SK-N-MC (cell line): ENCODE measurements around the gene RHPN2.
"Not testable (repeated sequence)": the region's sequence is repeated elsewhere in the genome, so short reads cannot be mapped to it uniquely, and the experiment has no call there.

ENCODE experiments used
- DNase-seq: peaks from one replicate; pipeline ENCODE4 v3.0.0-alpha.2; 2011; ENCODE audit warnings: low read depth, low spot score
- H3K27ac ChIP-seq: fragments of 200-600 bp; sonication (generic); 2 replicates; pipeline ENCODE4 v1.5.1; 2016; ENCODE audit warnings: mixed run types
- H3K36me3 ChIP-seq: fragments of 200-600 bp; sonication (generic); 2 replicates; pipeline ENCODE4 v1.6.1; 2017; ENCODE audit warnings: antibody characterized with exemption, low read length, mixed read lengths; ENCODE audit not compliant: insufficient read depth
- H3K4me3 ChIP-seq: fragments of 200-600 bp; sonication (generic); 2 replicates; pipeline ENCODE4 v1.5.1; 2016
- H3K9ac ChIP-seq: fragments of 200-600 bp; sonication (generic); 2 replicates; pipeline ENCODE4 v1.8.0; 2017; ENCODE audit warnings: mixed run types, mixed read lengths; ENCODE audit not compliant: insufficient read length
- H3K9me3 ChIP-seq: fragments of 200-600 bp; sonication (generic); 2 replicates; pipeline ENCODE4 v1.6.1; 2017; ENCODE audit warnings: low read depth, mild to moderate bottlenecking, antibody characterized with exemption, low read length, moderate library complexity, mixed read lengths
- EZH2 ChIP-seq: fragments of 200-600 bp; sonication (generic); IDR thresholded peaks from one replicate; pipeline ENCODE4 v1.6.1; 2017; ENCODE audit warnings: antibody characterized with exemption
- FOXP2 ChIP-seq: optimal IDR thresholded peaks from 2 replicates; pipeline ENCODE3; 2011; ENCODE audit warnings: mild to moderate bottlenecking, moderate library complexity; ENCODE audit not compliant: insufficient read depth; ENCODE audit errors: extremely low read length, control extremely low read depth
- POLR2AphosphoS5 ChIP-seq: IDR thresholded peaks from 2 replicates; pipeline ENCODE4 v1.6.1; 2012; ENCODE audit warnings: mild to moderate bottlenecking, low read depth, low read length, borderline replicate concordance

Gene RHPN2

DNA sequence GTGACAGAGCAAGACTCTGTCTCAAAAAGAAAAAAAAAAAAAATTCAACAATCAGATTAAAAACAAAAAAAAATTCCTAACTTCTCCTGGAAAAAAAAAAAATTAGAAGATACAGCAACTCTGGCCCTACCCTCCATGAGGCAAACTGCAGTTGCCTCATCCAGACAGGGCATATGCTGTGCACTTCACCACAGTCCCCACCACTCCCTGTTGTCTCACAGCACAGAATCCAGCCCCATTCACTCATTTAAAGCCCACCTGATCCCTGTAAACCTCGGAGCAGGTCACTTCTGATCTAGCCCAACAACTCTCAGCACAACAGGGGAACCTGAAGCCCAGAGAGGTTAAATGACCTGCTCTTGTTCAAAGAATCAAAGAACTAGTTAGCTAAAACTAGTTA is 24.9 kb downstream of the RHPN2 start:
- H3K9ac ChIP-seq: no peak overlapping the region
- TF ChIP-seq POLR2AphosphoS5 (no peak), FOXP2 (no peak), EZH2 (no peak)

DNA sequence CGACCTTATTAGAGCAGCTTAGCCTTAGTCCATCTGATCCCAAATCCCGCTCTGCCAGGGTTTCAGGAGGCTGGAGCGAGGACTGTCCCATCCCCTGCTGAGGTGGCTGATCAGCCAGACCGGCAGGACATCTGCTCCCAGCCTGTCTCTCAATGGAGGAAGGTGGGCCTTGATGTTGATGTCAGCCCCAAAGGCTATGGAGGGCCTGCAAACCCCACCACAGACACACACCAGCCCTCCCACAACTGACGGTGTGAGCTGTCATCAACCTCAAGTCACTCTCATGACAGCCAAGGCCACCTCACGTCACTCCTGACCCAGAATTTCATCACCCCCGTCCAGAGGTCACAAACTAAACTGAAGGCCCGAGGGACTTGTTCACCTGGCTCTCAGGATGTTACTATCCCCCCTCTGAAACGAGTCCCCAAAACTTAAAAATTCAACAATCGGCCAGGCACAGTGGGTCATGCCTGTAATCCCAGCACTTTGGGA is 25.5 kb downstream of the RHPN2 start:
- Histone ChIP-seq H3K36me3 (peaks cover 7% of the 10 kb centered on the region; the same call in 1 of the 2 replicates), H3K9me3 (no peaks in the 10 kb centered on the region), H3K27ac (no peak overlapping the region), H3K4me3 (no peak overlapping the region), H3K9ac (no peak overlapping the region)
- no peak for DNase-seq
- TF ChIP-seq POLR2AphosphoS5 (no peak), EZH2 (no peak), FOXP2 (no peak)

More for the DNA sequence above, 24.9 kb downstream of the RHPN2 start:
- peaks cover 7% of the 10 kb centered on the region; the same call in 1 of the 2 replicates for H3K36me3 ChIP-seq
- H3K27ac ChIP-seq: no peak overlapping the region
- DNase-seq: no peak
- H3K4me3 ChIP-seq: no peak overlapping the region
- H3K9me3 ChIP-seq: no peaks in the 10 kb centered on the region

DNA sequence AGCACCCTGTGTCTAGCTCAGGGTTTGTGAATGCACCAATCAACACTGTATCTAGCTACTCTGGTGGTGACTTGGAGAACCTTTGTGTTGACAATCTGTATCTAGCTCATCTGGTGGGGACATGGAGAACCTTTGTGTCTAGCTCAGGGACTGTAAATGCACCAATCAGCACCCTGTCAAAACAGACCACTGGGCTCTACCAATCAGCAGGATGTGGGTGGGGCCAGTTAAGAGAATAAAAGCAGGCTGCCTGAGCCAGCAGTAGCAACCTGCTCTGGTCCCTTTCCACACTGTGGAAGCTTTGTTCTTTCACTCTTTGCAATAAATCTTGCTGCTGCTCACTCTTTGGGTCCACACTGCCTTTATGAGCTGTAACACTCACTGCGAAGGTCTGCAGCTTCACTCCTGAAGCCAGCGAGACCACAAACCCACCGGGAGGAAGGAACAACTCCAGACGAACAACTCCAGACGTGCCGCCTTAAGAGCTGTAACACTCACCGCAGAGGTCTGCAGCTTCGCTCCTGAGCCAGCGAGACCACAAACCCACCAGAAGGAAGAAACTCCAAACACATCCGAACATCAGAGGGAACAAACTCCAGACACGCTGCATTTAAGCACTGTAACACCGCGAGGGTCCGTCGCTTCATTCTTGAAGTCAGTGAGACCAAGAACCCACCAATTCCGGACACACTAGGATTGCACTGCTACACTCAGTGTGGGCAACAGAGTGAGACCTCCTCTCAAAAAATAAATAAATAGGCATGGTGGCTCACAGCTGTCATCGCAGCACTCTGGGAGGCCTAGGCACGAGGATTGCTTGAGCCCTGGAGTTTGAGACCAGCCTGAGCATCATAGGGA is 27.3 kb downstream of the RHPN2 start:
- peak overlapping the region; percentile 36; the same call in 1 of the 2 replicates for H3K27ac ChIP-seq
- not testable (repeated sequence) for H3K4me3 ChIP-seq, H3K9me3 ChIP-seq, DNase-seq, H3K36me3 ChIP-seq, H3K9ac ChIP-seq

DNA sequence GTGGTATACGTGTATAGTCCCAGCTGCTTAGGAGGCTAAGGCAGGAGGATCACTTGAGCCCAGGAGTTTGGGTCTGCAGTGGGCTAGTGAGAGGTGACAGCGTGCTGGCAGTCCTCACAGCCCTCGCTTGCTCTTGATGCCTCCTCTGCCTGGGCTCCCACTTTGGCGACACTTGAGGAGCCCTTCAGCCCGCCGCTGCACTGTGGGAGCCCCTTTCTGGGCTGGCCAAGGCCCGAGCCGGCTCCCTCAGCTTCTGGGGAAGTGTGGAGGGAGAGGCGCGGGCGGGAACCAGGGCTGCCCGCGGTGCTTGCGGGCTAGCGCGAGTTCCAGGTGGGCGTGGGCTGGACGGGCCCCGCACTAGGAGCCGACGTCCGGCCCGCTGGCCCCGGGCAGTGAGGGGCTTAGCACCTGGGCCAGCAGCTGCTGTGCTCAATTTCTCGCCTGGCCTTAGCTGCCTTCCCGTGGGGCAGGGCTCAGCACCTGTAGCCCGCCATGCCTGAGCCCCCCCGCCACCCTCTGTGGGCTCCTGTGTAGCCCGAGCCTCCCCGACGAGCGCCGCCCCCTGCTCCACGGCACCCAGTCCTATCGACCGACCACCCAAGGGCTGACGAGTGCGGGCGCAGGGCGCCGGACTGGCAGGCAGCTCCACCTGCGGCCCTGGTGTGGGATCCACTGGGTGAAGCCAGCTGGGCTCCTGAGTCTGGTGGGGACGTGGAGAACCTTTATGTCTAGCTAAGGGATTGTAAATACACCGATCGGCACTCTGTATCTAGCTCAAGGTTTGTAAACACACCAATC is 28.1 kb downstream of the RHPN2 start:
- not testable (repeated sequence) for H3K4me3 ChIP-seq, H3K9me3 ChIP-seq, H3K9ac ChIP-seq, H3K27ac ChIP-seq, H3K36me3 ChIP-seq, DNase-seq

DNA sequence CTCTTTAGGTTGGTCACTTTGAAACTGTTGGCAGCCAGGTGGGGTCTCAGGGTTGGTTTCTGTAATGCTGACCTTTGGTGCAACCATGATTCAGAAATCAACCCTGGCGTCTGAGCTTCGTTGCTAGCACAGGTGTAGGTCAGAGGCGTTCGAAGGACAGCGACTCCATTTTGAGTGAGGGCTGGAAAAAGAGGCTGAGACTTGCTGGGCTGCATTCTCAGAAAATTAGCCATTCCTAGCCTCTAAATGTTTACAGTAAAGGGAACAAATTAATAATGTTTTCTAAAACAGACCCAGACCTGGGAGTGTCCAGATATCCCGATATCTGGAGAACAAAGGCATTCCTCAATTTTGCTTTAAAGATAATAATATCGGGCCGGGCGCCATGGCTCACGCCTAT is 29.2 kb downstream of the RHPN2 start:
- no peak for TF ChIP-seq EZH2
- no peak for TF ChIP-seq FOXP2
- no peak for TF ChIP-seq POLR2AphosphoS5

DNA sequence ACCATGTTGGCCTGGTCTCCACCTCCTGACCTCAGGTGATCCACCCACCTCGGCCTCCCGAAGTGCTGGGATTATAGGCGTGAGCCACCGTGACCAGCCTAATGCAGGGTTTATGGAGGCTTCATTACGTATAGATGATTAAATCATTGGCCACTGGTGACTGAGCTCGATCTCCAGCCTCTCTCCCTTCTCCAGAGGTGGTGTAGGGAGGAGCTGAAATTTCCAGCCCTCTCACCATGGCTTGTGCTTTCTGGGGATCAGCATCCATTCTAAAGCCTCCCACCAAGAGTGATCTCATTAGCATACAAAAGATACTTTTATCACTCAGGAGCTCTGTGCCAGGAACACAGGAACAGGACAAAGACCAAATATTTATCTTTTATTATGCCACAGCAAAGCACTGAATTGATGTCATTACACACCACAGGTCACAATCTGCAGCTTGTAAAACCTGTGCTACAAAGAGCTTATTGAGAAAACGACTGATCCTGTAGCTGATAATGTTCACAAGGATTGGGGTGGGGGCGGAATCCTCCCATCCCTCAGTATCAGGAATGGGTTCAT is 32.4 kb downstream of the RHPN2 start:
- DNase-seq: no peak
- no peaks in the 10 kb centered on the region for H3K9me3 ChIP-seq
- H3K27ac ChIP-seq: no peak overlapping the region
- peaks cover 9% of the 10 kb centered on the region; the same call in 1 of the 2 replicates for H3K36me3 ChIP-seq
- H3K4me3 ChIP-seq: no peak overlapping the region
- no peak overlapping the region for H3K9ac ChIP-seq
- TF ChIP-seq EZH2 (no peak), POLR2AphosphoS5 (no peak), FOXP2 (no peak)

More for the DNA sequence above, 29.2 kb downstream of the RHPN2 start:
- Histone ChIP-seq H3K36me3 (peaks cover 4% of the 10 kb centered on the region; the same call in 1 of the 2 replicates), H3K4me3 (no peak overlapping the region), H3K9me3 (no peaks in the 10 kb centered on the region), H3K9ac (no peak overlapping the region), H3K27ac (no peak overlapping the region)
- DNase-seq: no peak

DNA sequence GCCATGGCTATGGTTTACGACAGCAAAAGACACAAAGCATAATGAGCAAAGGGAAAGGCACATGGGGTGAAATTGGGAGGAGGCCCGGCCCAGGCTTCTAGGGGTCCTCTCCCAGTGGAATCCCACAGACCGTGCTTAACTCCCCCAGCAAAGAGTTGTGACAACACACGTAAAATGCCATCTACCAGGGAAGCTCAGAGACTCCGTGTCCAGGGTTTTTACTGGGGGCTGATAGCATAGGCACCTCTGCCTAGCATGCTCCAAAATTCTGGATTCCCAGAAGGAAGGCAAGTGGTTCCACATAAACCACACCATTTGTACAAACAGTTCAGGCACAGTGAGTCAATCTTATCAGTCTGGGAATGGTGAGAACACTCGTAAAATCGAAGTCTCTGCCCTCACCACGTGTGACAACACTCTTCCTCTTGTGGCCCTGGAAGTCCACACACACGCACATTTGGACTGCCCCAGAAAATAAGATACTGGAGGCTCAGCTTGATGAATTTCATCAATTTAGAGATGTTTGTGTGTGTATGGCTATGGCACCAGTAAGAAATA is 34.9 kb downstream of the RHPN2 start:
- no peak overlapping the region for H3K9ac ChIP-seq
- no peak overlapping the region for H3K27ac ChIP-seq

DNA sequence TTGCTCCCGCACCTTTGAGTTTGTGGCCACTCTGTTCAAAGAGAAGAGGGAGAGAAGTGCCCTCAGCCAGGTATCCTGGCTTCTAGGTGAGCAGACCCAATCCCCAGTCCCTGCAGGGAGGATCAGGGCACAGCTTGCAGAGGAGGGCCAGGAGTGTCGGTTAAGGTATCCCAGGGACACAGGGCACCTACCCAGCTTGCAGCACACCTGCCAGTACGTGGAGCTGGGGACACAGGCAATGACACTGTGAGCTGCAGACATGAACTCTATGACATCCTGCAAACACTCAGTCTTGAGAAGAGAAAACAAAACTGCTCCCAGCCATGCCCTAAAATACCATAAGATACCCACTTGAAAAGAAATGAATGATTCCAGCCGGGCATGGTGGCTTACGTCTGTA is 38.1 kb downstream of the RHPN2 start:
- H3K9me3 ChIP-seq, H3K36me3 ChIP-seq, DNase-seq, H3K4me3 ChIP-seq, H3K27ac ChIP-seq, H3K9ac ChIP-seq: not testable (repeated sequence)

More for the DNA sequence above, 34.9 kb downstream of the RHPN2 start:
- TF ChIP-seq FOXP2 (no peak), POLR2AphosphoS5 (no peak), EZH2 (no peak)
- Histone ChIP-seq H3K36me3 (peaks cover 9% of the 10 kb centered on the region; the same call in 1 of the 2 replicates), H3K4me3 (no peak overlapping the region), H3K9me3 (no peaks in the 10 kb centered on the region)
- no peak for DNase-seq

DNA sequence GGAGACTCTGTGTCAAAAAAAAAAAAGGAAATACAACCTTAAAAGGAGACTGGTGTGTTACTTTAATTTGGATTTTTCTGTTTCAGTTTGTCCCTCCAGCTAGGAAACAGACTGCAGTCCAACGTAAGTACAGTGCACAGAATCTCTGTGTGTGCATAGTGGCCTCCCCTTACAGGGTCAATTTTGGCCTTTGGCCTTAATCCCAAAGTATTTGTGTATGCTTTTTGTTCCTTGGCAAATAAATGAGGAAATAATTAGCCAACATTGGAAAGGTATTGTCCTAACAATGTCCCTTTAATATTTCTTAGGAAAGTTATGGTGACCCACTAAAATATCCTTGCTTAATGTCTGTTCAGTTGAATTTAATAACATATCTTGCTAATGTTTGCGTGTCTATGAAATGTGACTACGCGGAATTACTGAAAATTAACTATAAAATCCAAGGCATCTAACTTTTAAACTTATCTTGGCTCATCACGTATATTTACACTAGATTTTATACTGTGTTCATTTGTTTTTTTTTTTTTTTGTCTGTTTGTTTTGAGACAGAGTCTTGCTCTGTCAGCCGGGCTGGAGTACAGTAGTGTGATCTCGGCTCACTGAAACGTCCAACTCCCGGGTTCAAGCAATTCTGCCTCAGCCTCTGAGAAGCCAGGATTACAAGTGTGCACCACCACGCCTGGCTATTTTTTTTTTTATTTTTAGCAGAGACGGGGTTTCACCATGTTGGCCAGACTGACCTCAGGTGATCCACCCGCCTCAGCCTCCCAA is 39.0 kb downstream of the RHPN2 start:
- not testable (repeated sequence) for H3K27ac ChIP-seq, H3K36me3 ChIP-seq, H3K4me3 ChIP-seq, H3K9me3 ChIP-seq, H3K9ac ChIP-seq, DNase-seq
